BJ (cell line): ENCODE data around the gene ZC3HAV1. TPM values are rescaled to one million over a fixed set of nuclear protein-coding genes. Genes with fewer than 3 reads are reported as not detected.

Experiments used
- CTCF ChIA-PET: fragments of 350-600 bp; formaldehyde crosslinking; extraction: SDS; loops from one replicate; lab custom pipeline; 2021; ENCODE audit warnings: antibody characterized with exemption, inconsistent platforms; lab: Yijun Ruan, JAX
- POLR2A ChIA-PET: fragments of 300-600 bp; sonication (Branson Sonifier 250); formaldehyde crosslinking; extraction: SDS; loops from one replicate; lab custom pipeline; 2021; ENCODE audit warnings: antibody characterized with exemption; lab: Charles Lee
- DNase-seq: peaks from one replicate; pipeline ENCODE4 v3.0.0-alpha.2; 2011; ENCODE audit warnings: low read depth
- H3K27me3 ChIP-seq: 2 replicates; pipeline ENCODE4 v1.6.0; 2011; ENCODE audit warnings: low read length; ENCODE audit not compliant: control insufficient read depth, insufficient read depth
- H3K36me3 ChIP-seq: 2 replicates; pipeline ENCODE4 v1.5.1; 2011; ENCODE audit warnings: low read length; ENCODE audit not compliant: control insufficient read depth, insufficient read depth
- H3K4me3 ChIP-seq: 2 replicates; pipeline ENCODE4 v1.5.1; 2011; ENCODE audit warnings: low read depth, mild to moderate bottlenecking, control low read depth, low read length
- polyA plus RNA-seq: library from polyadenylated mRNA; depleted of rRNA; stranded (reverse); fragments of >200 nt; gene quantifications from 2 replicates; pipeline ENCODE4 v1.2.3, GENCODE V29; 2011
- TF ChIP-seq, protein P1 (sequence below): IDR thresholded peaks from 2 replicates; pipeline ENCODE4 v1.5.1; 2011; ENCODE audit warnings: low read depth, mild to moderate bottlenecking, control low read depth, inconsistent platforms, low read length, moderate library complexity; ENCODE audit not compliant: insufficient read depth

ZC3HAV1 gene
- polyA plus RNA-seq, 1 experiment: 21.7 TPM

DNA sequence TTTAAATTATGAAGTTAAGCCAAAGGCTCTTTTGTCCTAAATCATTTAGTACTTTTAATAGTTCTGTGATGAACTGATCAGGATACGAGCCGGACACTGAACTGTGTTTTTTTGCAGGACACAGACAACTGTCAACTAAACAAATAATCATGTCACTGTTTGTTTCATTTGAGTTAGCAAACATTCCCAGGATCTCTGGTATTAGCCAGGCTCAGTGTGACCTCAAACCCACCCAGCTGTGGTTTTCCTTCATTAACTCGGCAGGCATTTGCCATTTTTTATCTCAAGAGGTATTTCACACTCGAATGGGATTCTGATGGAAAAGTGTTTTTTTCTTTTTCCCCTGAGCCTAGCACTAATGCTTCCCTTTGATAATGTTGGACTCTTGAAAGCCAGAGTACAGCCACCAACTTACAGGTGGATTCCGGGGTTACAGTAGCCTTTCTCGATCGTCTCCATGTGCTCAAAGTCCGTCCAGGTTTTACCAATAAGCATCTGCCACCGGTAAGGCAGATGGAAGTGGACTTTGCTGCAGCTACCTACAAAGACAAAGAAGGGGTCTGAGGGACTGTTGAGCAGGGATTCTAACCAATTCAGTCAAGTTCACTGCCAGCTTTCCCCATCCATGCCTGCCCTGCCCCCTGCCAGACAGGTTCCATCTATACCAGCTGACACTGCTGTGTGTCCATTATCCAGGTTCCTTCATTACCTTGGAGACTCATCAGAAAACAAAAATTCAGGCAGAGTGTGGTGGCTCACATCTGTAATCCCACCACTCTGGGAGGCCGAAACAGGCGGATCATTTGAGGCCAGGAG, 33.4 kb downstream of the ZC3HAV1 start:
- CTCF ChIA-PET: interaction anchor here (0.6 to 2.9 kb wide), 23 partner anchors 8 to 338 kb away, joined by 3 to 26 read pairs (median 5); no protein-coding TSS in a partner anchor
- TF ChIP-seq, protein P1, sequence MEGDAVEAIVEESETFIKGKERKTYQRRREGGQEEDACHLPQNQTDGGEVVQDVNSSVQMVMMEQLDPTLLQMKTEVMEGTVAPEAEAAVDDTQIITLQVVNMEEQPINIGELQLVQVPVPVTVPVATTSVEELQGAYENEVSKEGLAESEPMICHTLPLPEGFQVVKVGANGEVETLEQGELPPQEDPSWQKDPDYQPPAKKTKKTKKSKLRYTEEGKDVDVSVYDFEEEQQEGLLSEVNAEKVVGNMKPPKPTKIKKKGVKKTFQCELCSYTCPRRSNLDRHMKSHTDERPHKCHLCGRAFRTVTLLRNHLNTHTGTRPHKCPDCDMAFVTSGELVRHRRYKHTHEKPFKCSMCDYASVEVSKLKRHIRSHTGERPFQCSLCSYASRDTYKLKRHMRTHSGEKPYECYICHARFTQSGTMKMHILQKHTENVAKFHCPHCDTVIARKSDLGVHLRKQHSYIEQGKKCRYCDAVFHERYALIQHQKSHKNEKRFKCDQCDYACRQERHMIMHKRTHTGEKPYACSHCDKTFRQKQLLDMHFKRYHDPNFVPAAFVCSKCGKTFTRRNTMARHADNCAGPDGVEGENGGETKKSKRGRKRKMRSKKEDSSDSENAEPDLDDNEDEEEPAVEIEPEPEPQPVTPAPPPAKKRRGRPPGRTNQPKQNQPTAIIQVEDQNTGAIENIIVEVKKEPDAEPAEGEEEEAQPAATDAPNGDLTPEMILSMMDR: no peak
- H3K4me3 ChIP-seq: no peak overlapping the region
- POLR2A ChIA-PET: no interaction called here
- H3K27me3 ChIP-seq: no peaks in the 10 kb centered on the region
- DNase-seq: no peak
- peaks cover 17% of the 10 kb centered on the region for H3K36me3 ChIP-seq

DNA sequence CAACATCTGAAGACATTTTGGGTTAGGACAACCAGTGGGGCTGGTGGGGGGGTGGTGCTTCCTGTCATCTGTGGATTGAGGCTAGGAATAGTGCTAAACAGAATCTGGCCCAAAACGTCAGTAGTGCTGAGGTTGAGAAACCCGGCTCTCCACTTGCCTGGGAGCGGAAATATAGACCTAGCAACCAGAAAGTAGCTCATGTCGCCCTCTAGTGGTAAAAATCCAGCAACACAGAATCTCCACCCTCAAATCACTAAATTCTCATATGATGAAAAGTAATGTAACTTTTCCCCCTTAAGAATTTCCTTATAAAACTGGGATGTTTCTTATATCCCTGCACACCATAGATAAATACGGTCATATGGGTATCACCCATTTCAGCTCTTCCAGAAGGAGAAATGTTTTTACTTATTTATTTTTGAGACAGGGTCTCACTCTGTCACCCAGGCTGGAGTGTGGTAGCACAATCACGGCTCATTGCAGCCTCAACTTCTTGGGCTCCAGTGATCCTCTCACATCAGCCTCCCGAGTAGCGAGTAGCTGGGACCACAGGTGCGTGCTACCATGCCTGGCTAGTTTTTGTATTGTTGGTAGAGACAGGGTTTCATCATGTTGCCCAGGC, 34.4 kb downstream of the ZC3HAV1 start:
- TF ChIP-seq, protein P1: peak; percentile 79
- peaks cover 11% of the 10 kb centered on the region for H3K36me3 ChIP-seq
- CTCF ChIA-PET: interaction anchor here (0.6 to 2.9 kb wide), 31 partner anchors 8 to 337 kb away, joined by 3 to 26 read pairs (median 5); no protein-coding TSS in a partner anchor
- DNase-seq: peak; percentile 37
- no peaks in the 10 kb centered on the region for H3K27me3 ChIP-seq
- POLR2A ChIA-PET: no interaction called here
- no peak overlapping the region for H3K4me3 ChIP-seq

DNA sequence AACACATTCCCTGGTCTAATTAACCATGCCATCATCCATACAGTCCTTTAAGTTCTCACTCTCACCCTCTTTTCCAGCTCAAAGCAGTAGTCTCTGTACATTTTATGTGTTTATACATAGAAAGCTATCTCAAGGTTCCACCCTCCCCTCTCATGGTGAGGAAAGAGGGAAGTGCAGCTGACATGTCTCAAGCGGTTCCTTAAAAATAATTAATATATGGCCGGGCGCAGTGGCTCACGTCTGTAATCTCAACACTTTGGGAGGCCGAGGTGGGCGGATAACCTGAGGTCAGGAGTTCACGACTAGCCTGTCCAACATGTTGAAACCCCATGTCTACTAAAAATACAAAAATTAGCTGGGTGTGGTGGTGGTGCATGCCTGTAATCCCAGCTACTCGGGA, 36.7 kb downstream of the ZC3HAV1 start:
- H3K4me3 ChIP-seq: no peak overlapping the region
- CTCF ChIA-PET: interaction anchor here (1.5 kb wide), 2 partner anchors 56 to 186 kb away, joined by 4 to 8 read pairs; no protein-coding TSS in a partner anchor
- H3K36me3 ChIP-seq: peaks cover 10% of the 10 kb centered on the region
- DNase-seq: no peak
- no peaks in the 10 kb centered on the region for H3K27me3 ChIP-seq
- TF ChIP-seq, protein P1: no peak
- POLR2A ChIA-PET: no interaction called here

DNA sequence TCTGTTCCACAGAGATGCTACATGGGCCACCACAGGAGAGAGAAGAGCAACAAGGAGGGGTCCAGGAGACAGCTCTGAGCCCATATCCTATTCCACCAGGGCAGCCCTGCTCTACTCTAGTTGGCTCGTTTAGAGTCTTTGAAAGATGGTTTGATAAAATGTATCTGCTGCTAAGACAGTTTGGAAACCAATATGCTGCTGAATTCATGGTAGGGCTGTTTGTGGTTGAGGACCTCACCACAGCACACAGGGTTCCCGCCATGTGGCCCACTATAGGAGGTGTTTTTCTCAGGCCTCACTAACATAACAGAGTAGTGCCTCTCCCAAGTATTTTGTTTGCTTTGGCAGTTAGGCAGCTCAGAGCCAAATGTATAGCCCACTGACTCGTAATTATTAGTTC, 37.8 kb downstream of the ZC3HAV1 start:
- CTCF ChIA-PET: no interaction called here
- no peaks in the 10 kb centered on the region for H3K27me3 ChIP-seq

More for the DNA sequence above, 37.8 kb downstream of the ZC3HAV1 start:
- Histone ChIP-seq H3K36me3 (peaks cover 10% of the 10 kb centered on the region), H3K4me3 (no peak overlapping the region)
- POLR2A ChIA-PET: no interaction called here
- DNase-seq: no peak
- TF ChIP-seq, protein P1: no peak
